Gastroesophageal sphincter (tissue), 3 donors: ENCODE data around the gene MEF2D.

Source experiments
- EP300 ChIP-seq: sonication (generic); formaldehyde crosslinking; IDR thresholded peaks from one replicate; pipeline ENCODE4 v1.6.1; 2017; ENCODE audit warnings: antibody characterized with exemption, mild to moderate bottlenecking
- POLR2A ChIP-seq, 2 donors: fragments of 450-650 bp; IDR thresholded peaks; one replicate each; pipeline ENCODE4 v1.6.1; 2017; ENCODE audit warnings: antibody characterized with exemption in 2 of 2, mild to moderate bottlenecking in 2 of 2, moderate library complexity in 1 of 2
- TF ChIP-seq, protein P1 (sequence below), 4 experiments: fragments of 200-600 bp in 2 of 4; fragments of 450-650 bp in 2 of 4; sonication (generic) in 1 of 4; IDR thresholded peaks; one replicate each; pipeline ENCODE4 v1.5.1; 2017 to 2019; ENCODE audit warnings: antibody characterized with exemption in 4 of 4, mild to moderate bottlenecking in 2 of 4, moderate library complexity in 2 of 4

DNA sequence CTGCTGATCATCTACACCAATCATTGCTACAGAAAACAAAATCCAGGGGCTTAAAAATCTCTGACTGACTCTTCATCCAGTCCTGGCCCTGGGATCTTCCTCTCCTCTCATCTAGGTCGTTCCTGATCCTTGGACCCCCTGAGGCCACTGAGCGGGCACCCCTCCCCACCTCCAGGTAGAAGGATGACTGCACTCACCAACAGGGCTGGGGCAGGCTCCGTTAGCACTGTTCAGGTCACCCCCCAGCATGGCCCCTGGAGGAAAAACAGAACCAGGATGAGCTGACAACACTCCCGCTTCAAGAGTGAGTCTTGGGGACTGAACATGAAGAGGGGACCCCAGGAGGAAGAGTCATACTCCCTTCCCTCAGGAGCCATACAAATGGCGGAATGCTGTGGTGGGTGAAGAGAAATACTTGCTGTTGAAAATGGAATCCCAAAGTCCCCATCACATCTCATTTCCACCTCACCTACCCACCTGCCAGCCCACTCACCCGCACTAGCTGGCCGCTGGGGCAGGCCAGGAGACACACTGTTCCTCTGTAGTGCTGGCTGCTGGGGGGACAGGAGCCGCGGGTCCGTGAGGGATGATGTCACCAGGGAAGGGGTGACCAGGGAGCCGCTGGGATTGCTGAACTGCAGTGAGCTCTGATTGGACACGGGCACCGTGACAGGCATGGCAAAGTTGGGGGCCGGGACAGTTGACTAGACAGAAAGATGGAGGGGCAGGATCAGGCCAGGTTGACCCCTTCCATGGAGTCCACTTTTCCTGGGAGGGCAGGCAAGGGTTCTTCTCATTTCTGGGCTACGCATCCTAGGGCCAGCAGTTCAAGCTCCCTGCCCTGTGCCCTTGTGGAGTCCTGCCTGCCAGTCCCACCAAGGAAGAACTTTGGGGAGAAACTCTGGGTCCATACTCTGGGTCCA lies 21.2 kb downstream of the MEF2D start:
- TF ChIP-seq EP300 = no peak
- no peak for TF ChIP-seq POLR2A (IDR thresholded peaks at IDR 0.05)
- TF ChIP-seq, protein P1, sequence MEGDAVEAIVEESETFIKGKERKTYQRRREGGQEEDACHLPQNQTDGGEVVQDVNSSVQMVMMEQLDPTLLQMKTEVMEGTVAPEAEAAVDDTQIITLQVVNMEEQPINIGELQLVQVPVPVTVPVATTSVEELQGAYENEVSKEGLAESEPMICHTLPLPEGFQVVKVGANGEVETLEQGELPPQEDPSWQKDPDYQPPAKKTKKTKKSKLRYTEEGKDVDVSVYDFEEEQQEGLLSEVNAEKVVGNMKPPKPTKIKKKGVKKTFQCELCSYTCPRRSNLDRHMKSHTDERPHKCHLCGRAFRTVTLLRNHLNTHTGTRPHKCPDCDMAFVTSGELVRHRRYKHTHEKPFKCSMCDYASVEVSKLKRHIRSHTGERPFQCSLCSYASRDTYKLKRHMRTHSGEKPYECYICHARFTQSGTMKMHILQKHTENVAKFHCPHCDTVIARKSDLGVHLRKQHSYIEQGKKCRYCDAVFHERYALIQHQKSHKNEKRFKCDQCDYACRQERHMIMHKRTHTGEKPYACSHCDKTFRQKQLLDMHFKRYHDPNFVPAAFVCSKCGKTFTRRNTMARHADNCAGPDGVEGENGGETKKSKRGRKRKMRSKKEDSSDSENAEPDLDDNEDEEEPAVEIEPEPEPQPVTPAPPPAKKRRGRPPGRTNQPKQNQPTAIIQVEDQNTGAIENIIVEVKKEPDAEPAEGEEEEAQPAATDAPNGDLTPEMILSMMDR (IDR thresholded peaks at IDR 0.05) = no peak
